K562 (cell line): Measurements from ENCODE around the gene NFIB. TPM values are rescaled to one million over a fixed set of nuclear protein-coding genes. Genes with fewer than 3 reads are reported as not detected.

ENCODE experiments used
- ATAC-seq: fragments of 200-7000 bp; cut with Tn5 transposase; 3 replicates; pipeline ENCODE4 v1.9.1; 2020; ENCODE audit warnings: moderate library complexity
- BruUV-seq: library from RNA; stranded (reverse); fragments of 400-500 nt; replicated peaks from 2 replicates; lab custom pipeline; 2021; lab: Mats Ljungman, UMichigan
- CTCF ChIA-PET: fragments of 300-600 bp; formaldehyde crosslinking; extraction: SDS; loops from one replicate; lab custom pipeline; 2021; ENCODE audit warnings: low intra/inter-chr PET ratio; lab: Yijun Ruan, JAX
- POLR2A ChIA-PET: fragments of 300-600, 350-650 bp; sonication (Branson Sonifier 250); formaldehyde crosslinking; extraction: SDS; loops from one replicate; lab custom pipeline; 2021; ENCODE audit warnings: antibody characterized with exemption, inconsistent platforms; lab: Yijun Ruan, JAX
- DNase-seq, 4 experiments: peaks; one replicate each; pipeline versions ENCODE4 v3.0.0 to v3.0.0-alpha.2; 2011 to 2018; ENCODE audit warnings: low spot score in 3 of 4, mixed read lengths in 3 of 4; ENCODE audit errors: extremely low read depth in 1 of 4
- FAIRE-seq: peaks from 2 replicates; lab custom pipeline; 2011; peaks lifted over from hg19 to GRCh38; lab: Jason Lieb, UNC
- H2AFZ ChIP-seq: 2 replicates; pipeline ENCODE4 v1.6.0; 2011; ENCODE audit warnings: low read depth, low read length, control low read depth, inconsistent platforms
- H3K27ac ChIP-seq: fragments of 200-600 bp; 3 replicates; pipeline ENCODE4 v1.8.0; 2011; ENCODE audit warnings: low read depth, mild to moderate bottlenecking, control low read depth, inconsistent platforms, low read length, moderate library complexity, mixed read lengths; ENCODE audit errors: extremely low read depth
- H3K27me3 ChIP-seq, 2 experiments: fragments of 300-600 bp in 1 of 2; 2 replicates in 1 of 2; 3 replicates in 1 of 2; pipeline versions ENCODE4 v1.6.0 to v1.8.0; 2011; ENCODE audit warnings: inconsistent platforms in 2 of 2, low read length in 2 of 2, mild to moderate bottlenecking in 1 of 2, mixed read lengths in 1 of 2, moderate library complexity in 1 of 2; ENCODE audit not compliant: control insufficient read depth in 2 of 2, insufficient read depth in 2 of 2
- H3K36me3 ChIP-seq: fragments of 300-600 bp; 3 replicates; pipeline ENCODE4 v1.8.0; 2011; ENCODE audit warnings: mild to moderate bottlenecking, low read length, inconsistent platforms; ENCODE audit not compliant: control insufficient read depth, insufficient read depth
- H3K4me1 ChIP-seq, 2 experiments: fragments of 200-600 bp in 1 of 2; replicated peaks in 1 of 2; 2 replicates in 1 of 2; 3 replicates in 1 of 2; pipeline versions ENCODE4 v1.5.1 to v1.8.0; 2011; ENCODE audit warnings: inconsistent platforms in 2 of 2, low read length in 2 of 2, mild to moderate bottlenecking in 1 of 2, mixed read lengths in 1 of 2, moderate library complexity in 1 of 2; ENCODE audit not compliant: control insufficient read depth in 2 of 2, insufficient read depth in 2 of 2
- H3K4me2 ChIP-seq: 2 replicates; pipeline ENCODE4 v1.6.1; 2011; ENCODE audit warnings: low read length, control low read depth, inconsistent platforms, mixed read lengths; ENCODE audit not compliant: insufficient read depth
- H3K4me3 ChIP-seq: fragments of 200-600 bp; sonication (generic), shearing (Covaris generic); 2 replicates; pipeline ENCODE4 v1.5.1; 2016; ENCODE audit warnings: control low read depth, inconsistent platforms
- H3K79me2 ChIP-seq: fragments of 200-600 bp; 3 replicates; pipeline ENCODE4 v1.8.0; 2011; ENCODE audit warnings: low read length, inconsistent platforms; ENCODE audit not compliant: control insufficient read depth, insufficient read depth
- H3K9ac ChIP-seq, 2 experiments: 2 replicates each; pipeline versions ENCODE4 v1.6.0 to v1.6.1; 2011; ENCODE audit warnings: low read depth in 2 of 2, low read length in 2 of 2, control low read depth in 1 of 2, inconsistent platforms in 1 of 2, mild to moderate bottlenecking in 1 of 2, mixed read lengths in 1 of 2; ENCODE audit not compliant: insufficient read depth in 1 of 2
- H3K9me1 ChIP-seq: one replicate; pipeline ENCODE4 v1.6.0; 2011; ENCODE audit warnings: inconsistent platforms, mild to moderate bottlenecking, low read length, moderate library complexity; ENCODE audit not compliant: control insufficient read depth, insufficient read depth
- H3K9me3 ChIP-seq: replicated peaks from 2 replicates; pipeline ENCODE4 v1.5.1; 2011; ENCODE audit warnings: low read depth, low read length, inconsistent platforms; ENCODE audit not compliant: control insufficient read depth, insufficient read depth
- H4K20me1 ChIP-seq: replicated peaks from 2 replicates; pipeline ENCODE4 v1.6.1; 2011; ENCODE audit warnings: low read length, inconsistent platforms, mixed read lengths; ENCODE audit not compliant: control insufficient read depth, insufficient read depth
- CBX3 ChIP-seq, 2 experiments: IDR thresholded peaks; 1 replicate in 1 of 2; 2 replicates in 1 of 2; pipeline ENCODE4 v1.6.1; 2012; ENCODE audit warnings: inconsistent platforms in 2 of 2, low read length in 2 of 2, borderline replicate concordance in 1 of 2, control low read depth in 1 of 2
- FOXK1 ChIP-seq: sonication (generic); formaldehyde crosslinking; IDR thresholded peaks from 2 replicates; pipeline ENCODE4 v1.8.0; 2022; ENCODE audit warnings: missing genetic modification reagents, mild to moderate bottlenecking, borderline replicate concordance
- GATAD2A ChIP-seq: fragments of 450-650 bp; IDR thresholded peaks from 2 replicates; pipeline ENCODE4 v1.6.1; 2017
- LEF1 ChIP-seq: fragments of 450-650 bp; IDR thresholded peaks from 2 replicates; pipeline ENCODE4 v1.6.1; 2016; ENCODE audit warnings: mild to moderate bottlenecking
- RCOR1 ChIP-seq, 2 experiments: IDR thresholded peaks; 2 replicates each; pipeline ENCODE4 v1.6.1; 2012; ENCODE audit warnings: low read depth in 2 of 2, low read length in 2 of 2, borderline replicate concordance in 1 of 2, improper control_type of control experiment in 1 of 2
- SMAD3 ChIP-seq: fragments of 450-650 bp; formaldehyde crosslinking; conservative IDR thresholded peaks from 2 replicates; pipeline ENCODE4 v1.4.0; 2020; ENCODE audit warnings: mild to moderate bottlenecking
- SMARCC2 ChIP-seq: fragments of 450-650 bp; IDR thresholded peaks from 2 replicates; pipeline ENCODE4 v1.6.1; 2017; ENCODE audit warnings: antibody characterized with exemption, moderate library complexity, mild to moderate bottlenecking, low read depth
- TFAP4 ChIP-seq: sonication (generic); formaldehyde crosslinking; IDR thresholded peaks from 2 replicates; pipeline ENCODE4 v1.8.0; 2022; ENCODE audit warnings: missing genetic modification reagents, mild to moderate bottlenecking, moderate library complexity, borderline replicate concordance
- ZBTB17 ChIP-seq: fragments of 450-650 bp; formaldehyde crosslinking; IDR thresholded peaks from 2 replicates; pipeline ENCODE4 v1.4.0; 2020; ENCODE audit warnings: mild to moderate bottlenecking
- ZNF592 ChIP-seq: fragments of 450-650 bp; IDR thresholded peaks from 2 replicates; pipeline ENCODE4 v1.6.1; 2017; ENCODE audit warnings: antibody characterized with exemption, mild to moderate bottlenecking
- WGBS: fragments of 100-300 bp; shearing (Covaris generic); methylation state at CpG from one replicate; pipeline ENCODE4 v1.1.6; 2016; ENCODE audit warnings: low coverage, mixed read lengths; ENCODE audit not compliant: insufficient coverage; ENCODE audit errors: missing lambda C conversion rate; 5-methylcytosine and 5-hydroxymethylcytosine counted together
- in situ Hi-C: fragments of 300-500 bp; cut with MboI; formaldehyde crosslinking; loops from 4 replicates; pipeline ENCODE4 v1.15.0; 2018; ENCODE audit warnings: inconsistent platforms, mixed read lengths
- intact Hi-C: fragments of 100-400 bp; cut with micrococcal nuclease; formaldehyde crosslinking; loops from 2 replicates; pipeline ENCODE4 v1.14.2; 2022
- polyA plus RNA-seq, 8 experiments: library from polyadenylated mRNA; depleted of rRNA in 4 of 8; stranded (reverse) in 5 of 8; unstranded in 3 of 8; fragments of >200 nt; fragmentation: Nextera tagmentation in 2 of 8; fragmentation: Illumina TruSeq in 1 of 8; extraction: Ambion mirVana in 2 of 8; extraction: Trizol in 1 of 8; gene quantifications; 2 replicates each; pipeline versions ENCODE4 v1.2.1 to v1.2.3, GENCODE V29; 2011 to 2014; ENCODE audit warnings: inconsistent platforms in 1 of 8, missing spikeins in 1 of 8
- total RNA-seq, 7 experiments: library from RNA; depleted of rRNA in 6 of 7; stranded (reverse); fragments of >200 nt in 6 of 7; fragmentation: Illumina TruSeq in 2 of 7; extraction: Trizol in 2 of 7; gene quantifications; 2 replicates each; pipeline versions ENCODE4 v1.2.1 to v1.2.3, GENCODE V29; 2011 to 2021; ENCODE audit warnings: low replicate concordance in 1 of 7
- TF ChIP-seq, protein P1 (sequence below): fragments of 250-450 bp; sonication (Bioruptor Pico); IDR thresholded peaks from 2 replicates; pipeline ENCODE4 v1.4.0; 2020; ENCODE audit warnings: mild to moderate bottlenecking, moderate library complexity

The NFIB gene
- total and polyA plus RNA-seq, 9 of the 15 experiments (the other 6 are each of a cell fraction or from before 2014, with no cell fraction given), result 1.2 to 3.3 (median 1.9) TPM

- DNase-seq, result no peak
- Histone ChIP-seq H3K4me2 (no peak overlapping the region), H3K9me1 (no peaks in the 10 kb centered on the region), H3K9me3 (no peaks in the 10 kb centered on the region), H4K20me1 (no peaks in the 10 kb centered on the region), H3K4me1 (peaks cover 0 to 3% of the 10 kb centered on the region in 2 experiments; a peak in 1 of 5 replicates), H3K4me3 (no peak overlapping the region), H3K36me3 (no peaks in the 10 kb centered on the region), H3K9ac (no peak overlapping the region), H3K27ac (no peak overlapping the region), H3K79me2 (no peaks in the 10 kb centered on the region)
- FAIRE-seq, result no peak
- in situ Hi-C loops, result no loop called here
- BruUV-seq, result no TSS peak
- WGBS, result 42% methylated on average over 4 of the region's 5 CpGs
- CTCF ChIA-PET, result no interaction called here
- no peak for ATAC-seq
- intact Hi-C loops, result no loop called here
- TF ChIP-seq FOXK1 (CRISPR knock-in tag) (no peak), LEF1 (no peak), SMARCC2 (no peak), TFAP4 (no peak), ZBTB17 (CRISPR knock-in tag) (no peak), ZNF592 (no peak), SMAD3 (CRISPR knock-in tag) (no peak), CBX3 (IDR thresholded peaks at IDR 0.05; ENCODE audit: borderline replicate concordance in 1 of 2, low read length in 2 of 2) (no peak), RCOR1 (IDR thresholded peaks at IDR 0.05; ENCODE audit: borderline replicate concordance in 1 of 2, low read depth in 2 of 2, low read length in 2 of 2) (no peak), GATAD2A (no peak)
- TF ChIP-seq, protein P1, sequence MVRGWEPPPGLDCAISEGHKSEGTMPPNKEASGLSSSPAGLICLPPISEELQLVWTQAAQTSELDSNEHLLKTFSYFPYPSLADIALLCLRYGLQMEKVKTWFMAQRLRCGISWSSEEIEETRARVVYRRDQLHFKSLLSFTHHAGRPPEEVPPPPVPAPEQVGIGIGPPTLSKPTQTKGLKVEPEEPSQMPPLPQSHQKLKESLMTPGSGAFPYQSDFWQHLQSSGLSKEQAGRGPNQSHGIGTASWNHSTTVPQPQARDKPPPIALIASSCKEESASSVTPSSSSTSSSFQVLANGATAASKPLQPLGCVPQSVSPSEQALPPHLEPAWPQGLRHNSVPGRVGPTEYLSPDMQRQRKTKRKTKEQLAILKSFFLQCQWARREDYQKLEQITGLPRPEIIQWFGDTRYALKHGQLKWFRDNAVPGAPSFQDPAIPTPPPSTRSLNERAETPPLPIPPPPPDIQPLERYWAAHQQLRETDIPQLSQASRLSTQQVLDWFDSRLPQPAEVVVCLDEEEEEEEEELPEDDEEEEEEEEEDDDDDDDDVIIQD (CRISPR knock-in tag), result no peak
- TF ChIP-seq, all 486 proteins: peak for 0
- Histone ChIP-seq H2AFZ (no peak overlapping the region), H3K27me3 (no peaks in the 10 kb centered on the region)
- POLR2A ChIA-PET, result no interaction called here
Measured at GRCh38 chr9:14275331-14275730, 38.6 kb downstream of the NFIB start.
